A204.1 (cell line): ENCODE measurements around the gene GET4.
"Not testable (repeated sequence)": the region's sequence is repeated elsewhere in the genome, so short reads cannot be mapped to it uniquely, and the experiment has no call there.

Experiments
- FAIRE-seq: peaks from 2 replicates; lab custom pipeline; 2012; peaks lifted over from hg19 to GRCh38; lab: Jason Lieb, UNC

The GET4 gene

GRCh38 chr7:871900-872537 is 4.3 kb upstream of the GET4 start:
- FAIRE-seq, result no peak

GRCh38 chr7:872685-873084 is 3.7 kb upstream of the GET4 start:
- FAIRE-seq, result not testable (repeated sequence)

GRCh38 chr7:873367-874002 is 2.9 kb upstream of the GET4 start:
- FAIRE-seq, result no peak

GRCh38 chr7:874031-874749 is 2.2 kb upstream of the GET4 start:
- FAIRE-seq, result no peak

- FAIRE-seq, result no peak
Measured at GRCh38 chr7:875051-875450, 1.3 kb upstream of the GET4 start.

- FAIRE-seq, result no peak
Measured at GRCh38 chr7:875476-876076, 778 bp upstream of the GET4 start.

- no peak for FAIRE-seq
Measured at GRCh38 chr7:876972-877311, 588 bp downstream of the GET4 start.

GRCh38 chr7:877312-878232 is 1.2 kb downstream of the GET4 start:
- FAIRE-seq, result no peak

GRCh38 chr7:879093-879492 is 2.7 kb downstream of the GET4 start:
- no peak for FAIRE-seq

- FAIRE-seq, result no peak
Measured at GRCh38 chr7:879706-880105, 3.4 kb downstream of the GET4 start.

GRCh38 chr7:880450-880849 is 4.1 kb downstream of the GET4 start:
- FAIRE-seq, result no peak

- no peak for FAIRE-seq
Measured at GRCh38 chr7:881441-882234, 5.3 kb downstream of the GET4 start.

GRCh38 chr7:882336-883035 is 6.1 kb downstream of the GET4 start:
- no peak for FAIRE-seq

GRCh38 chr7:883055-884021 is 7.0 kb downstream of the GET4 start:
- no peak for FAIRE-seq

- no peak for FAIRE-seq
Measured at GRCh38 chr7:884191-885003, 8.0 kb downstream of the GET4 start.

- no peak for FAIRE-seq
Measured at GRCh38 chr7:885261-885892, 9.0 kb downstream of the GET4 start.

GRCh38 chr7:885893-886625 is 9.7 kb downstream of the GET4 start:
- FAIRE-seq, result no peak
